Epithelial cell of prostate (primary cell): ENCODE measurements around the gene TBR1.

Experiments used
- DNase-seq: peaks from one replicate; pipeline ENCODE4 v3.0.0-alpha.2; 2011; ENCODE audit warnings: low read depth, low spot score
- H3K27ac ChIP-seq: fragments of 450-650 bp; 2 replicates; pipeline ENCODE4 v1.5.1; 2017; ENCODE audit warnings: mild to moderate bottlenecking

TBR1 gene

GRCh38 chr2:161415987-161416707 lies at the start of gene TBR1:
Gene TBR1, plus strand, starts transcription at chr2:161416297. Its CDS starts 114 bp downstream, at chr2:161416411.
- H3K27ac ChIP-seq = no peak within 1 kb of the TSS
- no peak for DNase-seq

- no peak overlapping the region for H3K27ac ChIP-seq
- no peak for DNase-seq
Measured at GRCh38 chr2:161367675-161368074, 48.4 kb upstream of the TBR1 start.

GRCh38 chr2:161369311-161369710 lies 46.8 kb upstream of the TBR1 start:
- no peak overlapping the region for H3K27ac ChIP-seq
- no peak for DNase-seq

GRCh38 chr2:161370981-161371380 lies 45.1 kb upstream of the TBR1 start:
- H3K27ac ChIP-seq = no peak overlapping the region
- DNase-seq = no peak

GRCh38 chr2:161371869-161372268 lies 44.2 kb upstream of the TBR1 start:
- DNase-seq = no peak
- no peak overlapping the region for H3K27ac ChIP-seq

GRCh38 chr2:161373942-161374341 lies 42.2 kb upstream of the TBR1 start:
- peak overlapping the region; percentile 2 for H3K27ac ChIP-seq
- no peak for DNase-seq

- no peak overlapping the region for H3K27ac ChIP-seq
- DNase-seq = no peak
Measured at GRCh38 chr2:161374446-161374845, 41.7 kb upstream of the TBR1 start.

- DNase-seq = no peak
- H3K27ac ChIP-seq = no peak overlapping the region
Measured at GRCh38 chr2:161379740-161380139, 36.4 kb upstream of the TBR1 start.

- DNase-seq = no peak
- H3K27ac ChIP-seq = no peak overlapping the region
Measured at GRCh38 chr2:161381546-161381945, 34.6 kb upstream of the TBR1 start.

- H3K27ac ChIP-seq = no peak overlapping the region
- DNase-seq = no peak
Measured at GRCh38 chr2:161382747-161383146, 33.4 kb upstream of the TBR1 start.

GRCh38 chr2:161384864-161385263 lies 31.2 kb upstream of the TBR1 start:
- H3K27ac ChIP-seq = no peak overlapping the region
- DNase-seq = no peak

GRCh38 chr2:161386228-161386824 lies 29.8 kb upstream of the TBR1 start:
- no peak for DNase-seq
- H3K27ac ChIP-seq = no peak overlapping the region

- no peak overlapping the region for H3K27ac ChIP-seq
- no peak for DNase-seq
Measured at GRCh38 chr2:161388146-161388779, 27.8 kb upstream of the TBR1 start.

- DNase-seq = no peak
- H3K27ac ChIP-seq = no peak overlapping the region
Measured at GRCh38 chr2:161391737-161392506, 24.2 kb upstream of the TBR1 start.

- DNase-seq = no peak
- H3K27ac ChIP-seq = no peak overlapping the region
Measured at GRCh38 chr2:161400076-161400475, 16.0 kb upstream of the TBR1 start.

GRCh38 chr2:161402297-161402696 lies 13.8 kb upstream of the TBR1 start:
- DNase-seq = no peak
- no peak overlapping the region for H3K27ac ChIP-seq

- no peak overlapping the region for H3K27ac ChIP-seq
- DNase-seq = no peak
Measured at GRCh38 chr2:161406316-161406715, 9.8 kb upstream of the TBR1 start.

- no peak overlapping the region for H3K27ac ChIP-seq
- no peak for DNase-seq
Measured at GRCh38 chr2:161407597-161407996, 8.5 kb upstream of the TBR1 start.

GRCh38 chr2:161409308-161409907 lies 6.7 kb upstream of the TBR1 start:
- H3K27ac ChIP-seq = no peak overlapping the region
- no peak for DNase-seq

- DNase-seq = no peak
- no peak overlapping the region for H3K27ac ChIP-seq
Measured at GRCh38 chr2:161412346-161412745, 3.8 kb upstream of the TBR1 start.
